GM23248 (cell line): ENCODE results near the gene ABCB11. TPM values are rescaled to one million over a fixed set of nuclear protein-coding genes. Genes with fewer than 3 reads are reported as not detected.
A peak's percentile ranks its signal among the peaks of the same experiment; 100 is the strongest.

Source experiments
- DNase-seq: peaks from one replicate; pipeline ENCODE4 v3.0.0-alpha.2; 2015
- H2AFZ ChIP-seq: fragments of 200-600 bp; sonication (generic); 2 replicates; pipeline ENCODE4 v1.6.1; 2016; ENCODE audit warnings: antibody characterized with exemption
- H3F3A ChIP-seq: fragments of 200-600 bp; sonication (generic); 2 replicates; pipeline ENCODE4 v1.6.1; 2016; ENCODE audit warnings: mild to moderate bottlenecking, antibody characterized with exemption, mixed run types; ENCODE audit not compliant: insufficient read depth
- H3K27ac ChIP-seq: fragments of 200-600 bp; sonication (generic); 2 replicates; pipeline ENCODE4 v1.5.1; 2016; ENCODE audit warnings: mild to moderate bottlenecking
- H3K27me3 ChIP-seq: fragments of 200-600 bp; sonication (generic); replicated peaks from 2 replicates; pipeline ENCODE4 v1.6.1; 2016; ENCODE audit warnings: mild to moderate bottlenecking; ENCODE audit not compliant: insufficient read depth
- H3K36me3 ChIP-seq: fragments of 200-600 bp; sonication (generic); 2 replicates; pipeline ENCODE4 v1.6.1; 2016; ENCODE audit warnings: low read depth, mild to moderate bottlenecking
- H3K4me1 ChIP-seq: fragments of 200-600 bp; sonication (generic); 2 replicates; pipeline ENCODE4 v1.6.1; 2016; ENCODE audit warnings: mild to moderate bottlenecking; ENCODE audit not compliant: insufficient read depth
- H3K4me2 ChIP-seq: fragments of 200-600 bp; sonication (generic); one replicate; pipeline ENCODE4 v1.6.1; 2016; ENCODE audit warnings: mild to moderate bottlenecking; ENCODE audit not compliant: unreplicated experiment
- H3K4me3 ChIP-seq: fragments of 200-600 bp; sonication (generic); 2 replicates; pipeline ENCODE4 v1.5.1; 2016; ENCODE audit warnings: mild to moderate bottlenecking
- H3K79me2 ChIP-seq: fragments of 200-600 bp; sonication (generic); 2 replicates; pipeline ENCODE4 v1.6.1; 2016; ENCODE audit warnings: mild to moderate bottlenecking; ENCODE audit not compliant: insufficient read depth
- H3K9ac ChIP-seq: fragments of 200-600 bp; sonication (generic); 2 replicates; pipeline ENCODE4 v1.6.1; 2016; ENCODE audit warnings: mild to moderate bottlenecking
- H3K9me2 ChIP-seq: fragments of 200-600 bp; sonication (generic); 2 replicates; pipeline ENCODE4 v1.6.1; 2016; ENCODE audit warnings: mixed run types, mild to moderate bottlenecking, moderate library complexity; ENCODE audit not compliant: insufficient read depth
- H3K9me3 ChIP-seq: fragments of 200-600 bp; sonication (generic); one replicate; pipeline ENCODE4 v1.6.1; 2017; ENCODE audit warnings: low read depth
- H4K20me1 ChIP-seq: fragments of 200-600 bp; sonication (generic); 2 replicates; pipeline ENCODE4 v1.6.0; 2016; ENCODE audit not compliant: insufficient read depth
- EZH2 ChIP-seq: fragments of 200-600 bp; sonication (generic); IDR thresholded peaks from 2 replicates; pipeline ENCODE4 v1.6.1; 2018; ENCODE audit warnings: antibody characterized with exemption, mild to moderate bottlenecking; ENCODE audit not compliant: insufficient read depth, poor library complexity, severe bottlenecking
- EZH2phosphoT487 ChIP-seq: fragments of 200-600 bp; sonication (generic); IDR thresholded peaks from 2 replicates; pipeline ENCODE4 v1.6.1; 2018; ENCODE audit warnings: antibody characterized with exemption, moderate library complexity, mild to moderate bottlenecking, low read depth; ENCODE audit not compliant: insufficient read depth
- WGBS, 2 experiments: methylation state at CpG; one replicate each; pipeline ENCODE4 v1.1.6; 2015 to 2017; ENCODE audit warnings: low lambda C conversion rate in 2 of 2, low coverage in 1 of 2; ENCODE audit errors: missing lambda C conversion rate in 2 of 2; 5-methylcytosine and 5-hydroxymethylcytosine counted together
- in situ Hi-C: fragments of 300-500 bp; cut with MboI; formaldehyde crosslinking; loops from 2 replicates; pipeline ENCODE4 v1.15.0; 2020
- polyA plus RNA-seq: library from polyadenylated mRNA; unstranded; fragments of >200 nt; fragmentation: Nextera tagmentation; extraction: Ambion mirVana; gene quantifications from 2 replicates; pipeline ENCODE4 v1.2.1, GENCODE V29; 2016
- total RNA-seq: library from RNA; depleted of rRNA; stranded (reverse); fragments of >200 nt; shearing (Covaris generic); gene quantifications from 2 replicates; pipeline ENCODE4 v1.2.3, GENCODE V29; 2014

ABCB11 gene
- total and polyA plus RNA-seq, 2 experiments from 2014 or later = not detected

GRCh38 chr2:168916331-168916675 is 114.8 kb downstream of the ABCB11 start:
- Histone ChIP-seq H2AFZ (no peak overlapping the region), H3K36me3 (no peaks in the 10 kb centered on the region), H3K4me1 (no peaks in the 10 kb centered on the region), H3K9me3 (no peaks in the 10 kb centered on the region), H3F3A (no peaks in the 10 kb centered on the region), H3K79me2 (no peaks in the 10 kb centered on the region), H3K9ac (no peak overlapping the region), H3K9me2 (no peaks in the 10 kb centered on the region), H3K27me3 (peaks cover 55% of the 10 kb centered on the region), H3K27ac (no peak overlapping the region), H3K4me2 (no peak overlapping the region), H4K20me1 (no peaks in the 10 kb centered on the region), H3K4me3 (no peak overlapping the region)
- DNase-seq = no peak
- WGBS, 2 experiments = 50 to 54% methylated on average over 4 of the region's 4 CpGs
- in situ Hi-C loops = loop anchor here (10.0 to 25.0 kb wide), 2 partner anchors 142 to 579 kb away; no protein-coding TSS in a partner anchor
- TF ChIP-seq EZH2 (no peak), EZH2phosphoT487 (no peak)

- H3K27me3 ChIP-seq = peaks cover 61% of the 10 kb centered on the region
- WGBS, 2 experiments = 61 to 71% methylated on average over 3 of the region's 3 CpGs
- H3F3A ChIP-seq = no peaks in the 10 kb centered on the region
- H3K4me1 ChIP-seq = no peaks in the 10 kb centered on the region
- no peaks in the 10 kb centered on the region for H3K9me3 ChIP-seq
- no peak overlapping the region for H3K4me2 ChIP-seq
- no peaks in the 10 kb centered on the region for H3K9me2 ChIP-seq
- no peaks in the 10 kb centered on the region for H3K79me2 ChIP-seq
- H2AFZ ChIP-seq = no peak overlapping the region
- no peaks in the 10 kb centered on the region for H4K20me1 ChIP-seq
- in situ Hi-C loops = loop anchor here (10.0 to 25.0 kb wide), 2 partner anchors 141 to 578 kb away; no protein-coding TSS in a partner anchor
- no peak overlapping the region for H3K27ac ChIP-seq
- H3K4me3 ChIP-seq = no peak overlapping the region
- no peak overlapping the region for H3K9ac ChIP-seq
- no peaks in the 10 kb centered on the region for H3K36me3 ChIP-seq
- DNase-seq = no peak
- TF ChIP-seq EZH2phosphoT487 = no peak
- TF ChIP-seq EZH2 = no peak
Measured at GRCh38 chr2:168915441-168916330, 115.4 kb downstream of the ABCB11 start.

GRCh38 chr2:168913495-168913894 is 117.6 kb downstream of the ABCB11 start:
- 95 to 97% methylated on average over 4 of the region's 4 CpGs for WGBS, 2 experiments
- H3K4me2 ChIP-seq = no peak overlapping the region
- no peaks in the 10 kb centered on the region for H3K79me2 ChIP-seq
- H3K9me2 ChIP-seq = no peaks in the 10 kb centered on the region
- peaks cover 64% of the 10 kb centered on the region for H3K27me3 ChIP-seq
- DNase-seq = no peak
- H3F3A ChIP-seq = no peaks in the 10 kb centered on the region
- H3K9ac ChIP-seq = no peak overlapping the region
- no peak overlapping the region for H3K27ac ChIP-seq
- no peak overlapping the region; the same call in 1 of the 2 replicates for H3K4me3 ChIP-seq
- H3K9me3 ChIP-seq = no peaks in the 10 kb centered on the region
- H4K20me1 ChIP-seq = no peaks in the 10 kb centered on the region
- in situ Hi-C loops = loop anchor here (10.0 to 25.0 kb wide), 2 partner anchors 139 to 576 kb away; no protein-coding TSS in a partner anchor
- no peak overlapping the region for H2AFZ ChIP-seq
- TF ChIP-seq EZH2phosphoT487 (no peak), EZH2 (no peak)
- no peaks in the 10 kb centered on the region for H3K4me1 ChIP-seq
- no peaks in the 10 kb centered on the region for H3K36me3 ChIP-seq

- DNase-seq = peak; percentile 56
- Histone ChIP-seq H3F3A (no peaks in the 10 kb centered on the region), H3K4me3 (peak overlapping the region; percentile 64), H3K9ac (no peak overlapping the region), H3K79me2 (no peaks in the 10 kb centered on the region), H3K36me3 (no peaks in the 10 kb centered on the region), H3K4me2 (peak overlapping the region; percentile 88), H3K27ac (no peak overlapping the region), H3K4me1 (no peaks in the 10 kb centered on the region), H2AFZ (peak overlapping the region; percentile 59), H4K20me1 (no peaks in the 10 kb centered on the region), H3K9me2 (no peaks in the 10 kb centered on the region), H3K9me3 (no peaks in the 10 kb centered on the region), H3K27me3 (peaks cover 63% of the 10 kb centered on the region)
- 14 to 15% methylated on average over 21 of the region's 21 CpGs for WGBS, 2 experiments
- TF ChIP-seq EZH2 (no peak), EZH2phosphoT487 (no peak)
- in situ Hi-C loops = loop anchor here (10.0 to 25.0 kb wide), 2 partner anchors 138 to 576 kb away; no protein-coding TSS in a partner anchor
Measured at GRCh38 chr2:168912901-168913369, 118.2 kb downstream of the ABCB11 start.
